ENCODE measurements around the gene CTDSP2. TPM values are rescaled to one million over a fixed set of nuclear protein-coding genes. Genes with fewer than 3 reads are reported as not detected.
A peak's percentile ranks its signal among the peaks of the same experiment; 100 is the strongest.

CTDSP2 gene
- total and polyA plus RNA-seq, 7 donors, result 13.9 to 91.8 (median 71.3) TPM

GRCh38 chr12:57830393-57830792, 16.1 kb downstream of the CTDSP2 start:
- Histone ChIP-seq H3K9me3 (no peaks in the 10 kb centered on the region), H3K27me3 (ENCODE audit: insufficient read depth in 3 of 3, low read length in 2 of 3) (no peaks in the 10 kb centered on the region), H3K4me3 (no peak overlapping the region), H3K27ac (peak overlapping the region; percentile 100), H3K36me3 (ENCODE audit: insufficient read depth in 1 of 2, low read depth in 1 of 2) (peaks cover 12 to 50% of the 10 kb centered on the region in 2 donors), H3K4me1 (peaks cover 81% of the 10 kb centered on the region)
- 81 to 86% (median 85%) methylated on average over 2 of the region's 2 CpGs for WGBS, 3 donors
- no peak for ATAC-seq
- intact Hi-C loops (cut with DNase I), result no loop called here
- DNase-seq, result no peak
- TF ChIP-seq CTCF (IDR thresholded peaks at IDR 0.05), result no peak

- ATAC-seq, result no peak
- TF ChIP-seq CTCF (IDR thresholded peaks at IDR 0.05), result no peak
- Histone ChIP-seq H3K27me3 (ENCODE audit: insufficient read depth in 3 of 3, low read length in 2 of 3) (no peaks in the 10 kb centered on the region), H3K36me3 (ENCODE audit: insufficient read depth in 1 of 2, low read depth in 1 of 2) (peaks cover 17 to 62% of the 10 kb centered on the region in 2 donors), H3K27ac (peak overlapping the region; percentile 100), H3K4me3 (no peak overlapping the region), H3K4me1 (peaks cover 69% of the 10 kb centered on the region), H3K9me3 (no peaks in the 10 kb centered on the region)
- intact Hi-C loops (cut with DNase I), result no loop called here
- 55 to 72% (median 55%) methylated on average over 10 of the region's 10 CpGs for WGBS, 3 donors
- no peak for DNase-seq
These were observed 17.3 kb downstream of the CTDSP2 start for GRCh38 chr12:57829025-57829777.

- DNase-seq (no peak), ATAC-seq (no peak)
- H3K36me3 ChIP-seq (ENCODE audit: insufficient read depth in 1 of 2, low read depth in 1 of 2), result peaks cover 31 to 78% of the 10 kb centered on the region in 2 donors
- 83 to 97% (median 92%) methylated on average over 1 of the region's 1 CpG for WGBS, 3 donors
- TF ChIP-seq CTCF (IDR thresholded peaks at IDR 0.05), result no peak
- H3K4me1 ChIP-seq, result peaks cover 62% of the 10 kb centered on the region
- H3K27me3 ChIP-seq (ENCODE audit: insufficient read depth in 3 of 3, low read length in 2 of 3), result no peaks in the 10 kb centered on the region
- no peaks in the 10 kb centered on the region for H3K9me3 ChIP-seq
- H3K4me3 ChIP-seq, result no peak overlapping the region
- peak overlapping the region; percentile 53 for H3K27ac ChIP-seq
- intact Hi-C loops (cut with DNase I), result no loop called here
These were observed 19.6 kb downstream of the CTDSP2 start for GRCh38 chr12:57826966-57827365.

GRCh38 chr12:57826400-57826799, 20.1 kb downstream of the CTDSP2 start:
- DNase-seq, result no peak
- no peaks in the 10 kb centered on the region for H3K9me3 ChIP-seq
- WGBS, 3 donors, result 63 to 88% (median 85%) methylated on average over 2 of the region's 2 CpGs
- peaks cover 56% of the 10 kb centered on the region for H3K4me1 ChIP-seq
- peaks cover 31 to 83% of the 10 kb centered on the region in 2 donors for H3K36me3 ChIP-seq (ENCODE audit: insufficient read depth in 1 of 2, low read depth in 1 of 2)
- H3K27ac ChIP-seq, result peak overlapping the region; percentile 10
- TF ChIP-seq CTCF (IDR thresholded peaks at IDR 0.05), result no peak
- ATAC-seq, result no peak
- no peak overlapping the region for H3K4me3 ChIP-seq
- H3K27me3 ChIP-seq (ENCODE audit: insufficient read depth in 3 of 3, low read length in 2 of 3), result no peaks in the 10 kb centered on the region
- intact Hi-C loops (cut with DNase I), result no loop called here

All from psoas muscle (tissue), 8 donors.